Right atrium auricular region (tissue), 2 donors: ENCODE data around the gene ZFYVE28. TPM values are rescaled to one million over a fixed set of nuclear protein-coding genes. Genes with fewer than 3 reads are reported as not detected.

Experiments
- DNase-seq: peaks from one replicate; pipeline ENCODE4 v3.0.0-alpha.2; 2019; ENCODE audit warnings: low spot score
- H3K27ac ChIP-seq, 2 donors: fragments of 200-600 bp; sonication (generic); 1 replicate in 1 of 2; 2 replicates in 1 of 2; pipeline ENCODE4 v1.5.1; 2016 to 2019
- H3K27me3 ChIP-seq, 2 donors: fragments of 200-600 bp; sonication (generic); one replicate each; pipeline versions ENCODE4 v1.5.1 to v1.6.0; 2017 to 2019
- H3K36me3 ChIP-seq: fragments of 200-600 bp; sonication (generic); one replicate; pipeline ENCODE4 v1.5.1; 2016
- H3K4me1 ChIP-seq, 2 donors: fragments of 200-600 bp; sonication (generic); one replicate each; pipeline versions ENCODE4 v1.5.1 to v1.6.0; 2017 to 2019
- H3K4me3 ChIP-seq, 2 donors: fragments of 200-600 bp; sonication (generic); 1 replicate in 1 of 2; 2 replicates in 1 of 2; pipeline ENCODE4 v1.5.1; 2017 to 2019; ENCODE audit warnings: mild to moderate bottlenecking in 1 of 2, moderate library complexity in 1 of 2
- H3K9me3 ChIP-seq, 2 donors: fragments of 200-600 bp; sonication (generic); one replicate each; pipeline ENCODE4 v1.5.1; 2019
- total RNA-seq, 2 donors: library from RNA; depleted of rRNA; stranded (reverse); fragments of >200 nt; gene quantifications; one replicate each; pipeline ENCODE4 v1.1.0, GENCODE V29; 2016
- TF ChIP-seq, protein P1 (sequence below), 2 donors: fragments of 200-600 bp; sonication (generic); IDR thresholded peaks; one replicate each; pipeline ENCODE4 v1.5.1; 2019; ENCODE audit warnings: antibody characterized with exemption in 2 of 2

Gene ZFYVE28
- total RNA-seq, 2 donors from 2014 or later, result 3.4 to 6.0 TPM

DNA sequence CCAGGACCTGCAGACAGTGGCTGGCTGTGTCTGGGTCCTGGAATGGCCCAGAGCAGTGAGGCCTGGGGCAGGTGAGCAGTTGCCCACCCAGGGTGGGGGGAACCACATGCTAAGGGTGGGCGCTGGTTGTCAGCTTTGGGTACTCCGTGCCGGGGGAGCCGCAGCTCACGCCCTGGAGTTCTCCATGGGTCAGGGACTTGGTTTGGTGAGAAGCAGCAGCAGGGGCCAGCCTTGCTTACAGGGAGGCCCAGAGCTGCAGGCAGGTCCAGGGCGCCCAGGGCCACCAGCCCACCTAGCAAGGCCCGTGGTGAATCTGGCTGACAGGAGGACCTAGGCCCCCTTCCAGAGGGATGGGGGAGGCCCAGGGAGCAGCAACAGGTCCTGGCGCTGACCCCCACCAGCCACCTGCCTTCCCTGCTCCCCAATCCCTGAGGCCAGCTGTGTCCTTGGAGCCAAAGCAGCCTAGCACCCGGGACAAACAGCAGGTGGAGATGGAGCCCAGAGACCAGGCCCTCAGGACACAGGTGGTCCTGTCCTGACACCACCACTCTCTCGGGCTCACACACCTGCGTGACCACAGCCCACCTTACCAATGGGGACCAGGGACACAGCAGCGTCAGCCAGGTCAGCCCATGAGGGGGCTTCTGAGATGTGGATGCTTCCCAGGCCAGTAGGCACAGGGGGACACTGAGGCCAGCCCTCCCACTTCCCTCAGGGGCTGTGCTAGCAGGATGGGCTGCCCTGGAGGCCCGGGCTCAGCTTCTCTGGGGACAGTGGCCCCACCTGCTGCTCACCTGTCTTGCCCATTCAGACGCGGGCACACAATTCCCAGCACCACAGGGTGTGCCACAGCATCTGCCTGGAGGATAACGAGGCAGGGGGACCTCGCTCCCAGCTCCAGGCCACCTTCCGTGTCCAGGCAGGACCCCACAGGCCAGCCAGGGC lies 160.1 kb downstream of the ZFYVE28 start:
- Histone ChIP-seq H3K4me3 (peak overlapping the region in 1 of 2 donors; percentile 81), H3K4me1 (peaks cover 0 to 79% of the 10 kb centered on the region in 2 donors), H3K36me3 (peaks cover 18% of the 10 kb centered on the region), H3K27me3 (no peaks in the 10 kb centered on the region), H3K27ac (peak overlapping the region; percentile 87 to 93), H3K9me3 (no peaks in the 10 kb centered on the region)
- TF ChIP-seq, protein P1, sequence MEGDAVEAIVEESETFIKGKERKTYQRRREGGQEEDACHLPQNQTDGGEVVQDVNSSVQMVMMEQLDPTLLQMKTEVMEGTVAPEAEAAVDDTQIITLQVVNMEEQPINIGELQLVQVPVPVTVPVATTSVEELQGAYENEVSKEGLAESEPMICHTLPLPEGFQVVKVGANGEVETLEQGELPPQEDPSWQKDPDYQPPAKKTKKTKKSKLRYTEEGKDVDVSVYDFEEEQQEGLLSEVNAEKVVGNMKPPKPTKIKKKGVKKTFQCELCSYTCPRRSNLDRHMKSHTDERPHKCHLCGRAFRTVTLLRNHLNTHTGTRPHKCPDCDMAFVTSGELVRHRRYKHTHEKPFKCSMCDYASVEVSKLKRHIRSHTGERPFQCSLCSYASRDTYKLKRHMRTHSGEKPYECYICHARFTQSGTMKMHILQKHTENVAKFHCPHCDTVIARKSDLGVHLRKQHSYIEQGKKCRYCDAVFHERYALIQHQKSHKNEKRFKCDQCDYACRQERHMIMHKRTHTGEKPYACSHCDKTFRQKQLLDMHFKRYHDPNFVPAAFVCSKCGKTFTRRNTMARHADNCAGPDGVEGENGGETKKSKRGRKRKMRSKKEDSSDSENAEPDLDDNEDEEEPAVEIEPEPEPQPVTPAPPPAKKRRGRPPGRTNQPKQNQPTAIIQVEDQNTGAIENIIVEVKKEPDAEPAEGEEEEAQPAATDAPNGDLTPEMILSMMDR (IDR thresholded peaks at IDR 0.05), result no peak
- peak; percentile 56 for DNase-seq

DNA sequence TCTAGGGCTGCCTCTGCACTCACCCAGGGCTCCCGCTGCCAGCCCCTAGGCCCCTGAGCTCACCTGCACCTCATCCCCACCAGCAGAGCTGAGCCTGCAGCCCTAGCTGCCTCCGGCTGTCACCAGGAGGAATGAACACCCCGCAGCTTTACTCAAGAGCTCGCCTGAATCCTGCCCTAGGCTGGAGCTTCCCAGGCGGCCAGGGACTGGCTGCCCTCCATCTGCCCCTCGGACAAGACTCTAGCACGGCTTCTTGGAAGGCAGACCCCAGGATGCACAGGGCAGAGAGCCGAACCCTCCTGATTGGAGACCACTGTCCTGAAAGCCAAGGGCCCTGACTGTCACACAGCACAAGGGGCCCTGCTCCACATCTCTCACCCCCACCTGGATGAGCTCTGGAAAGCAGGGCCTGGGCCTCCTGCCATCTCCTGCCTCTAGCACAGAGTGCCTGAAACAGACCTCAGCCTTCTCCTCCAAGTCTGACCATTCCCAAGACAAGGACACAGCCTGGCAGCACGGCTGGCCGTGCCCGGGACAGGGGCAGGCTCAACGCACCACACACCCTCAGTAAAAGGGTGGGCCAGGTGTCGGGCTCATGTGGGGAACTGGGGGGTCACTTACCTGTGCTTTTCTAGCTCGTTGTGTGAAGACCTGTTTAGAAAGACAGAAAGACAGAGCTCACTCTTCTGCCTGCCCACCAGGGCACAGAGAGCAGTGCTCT lies 160.9 kb downstream of the ZFYVE28 start:
- H3K9me3 ChIP-seq, result no peaks in the 10 kb centered on the region
- H3K4me1 ChIP-seq, result peaks cover 0 to 75% of the 10 kb centered on the region in 2 donors
- H3K27me3 ChIP-seq, result no peaks in the 10 kb centered on the region
- H3K4me3 ChIP-seq, result peak overlapping the region in 1 of 2 donors; percentile 26
- peaks cover 27% of the 10 kb centered on the region for H3K36me3 ChIP-seq
- TF ChIP-seq, protein P1 (IDR thresholded peaks at IDR 0.05), result no peak
- peak overlapping the region; percentile 87 for H3K27ac ChIP-seq
- peak; percentile 57 for DNase-seq

DNA sequence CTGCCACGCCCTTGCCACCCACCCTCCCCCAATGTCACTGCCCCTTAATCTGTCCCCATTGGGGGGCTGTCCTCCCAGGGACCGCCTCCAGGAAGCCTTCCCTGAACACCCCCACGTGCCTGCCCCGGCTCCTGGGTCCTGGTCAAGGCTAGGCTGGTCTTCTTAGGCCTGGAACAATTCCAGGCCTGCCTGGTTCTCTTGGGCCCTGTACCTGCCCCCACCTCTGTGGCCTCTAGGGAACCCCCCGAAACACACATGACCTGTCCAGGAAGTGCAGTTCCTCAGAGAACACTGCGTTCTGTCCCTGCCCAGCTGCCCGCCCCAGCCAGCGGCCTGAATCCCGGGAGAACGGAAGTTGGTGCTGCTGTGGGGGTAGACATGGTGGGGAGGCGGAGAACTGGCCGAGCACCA lies 161.7 kb downstream of the ZFYVE28 start:
- Histone ChIP-seq H3K27me3 (no peaks in the 10 kb centered on the region), H3K36me3 (peaks cover 34% of the 10 kb centered on the region), H3K9me3 (no peaks in the 10 kb centered on the region), H3K4me1 (peaks cover 0 to 75% of the 10 kb centered on the region in 2 donors), H3K4me3 (peak overlapping the region in 1 of 2 donors; percentile 26), H3K27ac (peak overlapping the region; percentile 87)
- TF ChIP-seq, protein P1 (IDR thresholded peaks at IDR 0.05), result no peak
- DNase-seq, result peak; percentile 68

DNA sequence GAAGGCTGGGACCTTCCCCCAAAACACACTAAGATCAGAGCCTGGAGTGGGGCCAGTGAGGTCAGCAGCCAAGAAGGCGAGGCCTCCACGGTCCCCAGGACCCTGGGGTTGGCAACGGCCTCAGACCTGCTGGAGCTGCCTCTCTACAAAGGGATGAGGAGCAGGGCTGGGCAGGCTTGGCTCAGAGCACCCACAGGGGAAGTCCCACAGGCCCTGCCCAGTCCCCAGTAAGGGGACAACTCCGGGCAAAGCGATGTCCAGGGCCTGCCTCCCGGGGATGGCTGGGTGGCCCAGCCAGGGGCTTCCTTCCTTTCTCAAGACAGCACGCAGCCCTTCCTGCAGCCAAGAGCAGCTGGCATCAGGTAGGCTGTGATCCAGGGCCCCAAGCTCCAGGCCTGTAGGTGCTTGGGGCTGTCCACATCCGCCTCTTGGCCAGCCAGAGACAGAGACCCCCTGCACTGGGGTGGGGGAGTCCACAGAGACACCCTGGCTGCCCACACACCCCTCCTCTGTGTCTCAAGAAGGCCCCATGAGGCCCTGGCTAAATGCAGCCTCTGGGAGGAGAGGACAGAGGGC lies 162.2 kb downstream of the ZFYVE28 start:
- peak overlapping the region; percentile 87 for H3K27ac ChIP-seq
- H3K36me3 ChIP-seq, result peaks cover 39% of the 10 kb centered on the region
- H3K4me3 ChIP-seq, result peak overlapping the region in 1 of 2 donors; percentile 26
- peaks cover 0 to 75% of the 10 kb centered on the region in 2 donors for H3K4me1 ChIP-seq
- no peaks in the 10 kb centered on the region for H3K27me3 ChIP-seq
- TF ChIP-seq, protein P1 (IDR thresholded peaks at IDR 0.05), result no peak
- H3K9me3 ChIP-seq, result no peaks in the 10 kb centered on the region
- DNase-seq, result peak; percentile 66

DNA sequence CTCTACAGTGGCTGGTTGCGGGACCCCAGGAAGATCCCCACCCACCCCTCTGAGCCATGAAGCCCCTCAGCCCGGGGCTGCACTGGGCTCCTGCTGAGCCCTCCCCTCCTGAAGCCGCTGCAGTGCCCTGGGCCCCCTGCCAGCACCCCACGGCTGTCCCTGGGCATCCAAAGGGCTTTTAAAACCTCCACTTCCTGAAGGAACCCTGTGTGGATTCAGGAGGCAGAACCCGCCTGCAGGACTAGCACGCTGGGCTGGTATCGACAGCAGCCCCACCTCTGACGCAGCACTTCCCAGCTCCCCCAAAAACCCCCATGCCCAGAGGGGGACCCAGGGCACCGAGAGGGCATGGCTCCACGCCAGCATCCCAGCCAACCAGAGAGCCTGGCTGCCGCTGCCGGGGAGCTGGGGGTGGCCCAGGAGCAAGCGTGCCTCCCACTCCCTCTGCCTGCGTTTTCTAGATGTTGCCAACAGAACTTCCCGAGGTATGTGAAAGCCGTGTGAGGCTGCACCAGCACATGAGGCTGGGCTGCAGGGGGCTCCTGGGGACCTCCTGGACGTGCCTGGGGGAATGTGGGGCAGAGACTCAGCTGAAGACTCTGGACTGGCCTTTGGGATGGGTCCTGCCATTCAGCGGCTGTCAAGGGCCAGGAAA lies 162.8 kb downstream of the ZFYVE28 start:
- Histone ChIP-seq H3K36me3 (peaks cover 46% of the 10 kb centered on the region), H3K27me3 (no peaks in the 10 kb centered on the region), H3K4me3 (peak overlapping the region; percentile 4 to 26), H3K27ac (peak overlapping the region; percentile 87), H3K4me1 (peaks cover 0 to 73% of the 10 kb centered on the region in 2 donors), H3K9me3 (no peaks in the 10 kb centered on the region)
- TF ChIP-seq, protein P1 (IDR thresholded peaks at IDR 0.05), result no peak
- peak; percentile 59 for DNase-seq
